Neural cell (in vitro differentiated cells): ENCODE data around the gene B3GNT3.

Experiments used
- CTCF ChIP-seq: fragments of 450-650 bp; IDR thresholded peaks from 2 replicates; pipeline ENCODE4 v1.5.1; 2014; ENCODE audit warnings: antibody characterized with exemption, mild to moderate bottlenecking, moderate library complexity; ENCODE audit not compliant: poor library complexity, severe bottlenecking
- EP300 ChIP-seq: fragments of 450-650 bp; conservative IDR thresholded peaks from 2 replicates; pipeline ENCODE4 v1.6.1; 2014; ENCODE audit warnings: antibody characterized with exemption, mild to moderate bottlenecking, moderate library complexity; ENCODE audit not compliant: poor library complexity, severe bottlenecking
- TAF1 ChIP-seq: IDR thresholded peaks from 2 replicates; pipeline ENCODE4 v1.6.1; 2012; ENCODE audit warnings: low read depth

GRCh38 chr19:17765069-17765618, 29.8 kb upstream of the B3GNT3 start:
- TF ChIP-seq TAF1 (no peak), EP300 (no peak), CTCF (no peak)
